C4-2B (cell line): ENCODE measurements around the gene RNU6-8.

Experiments
- H3K27ac ChIP-seq: fragments of 450-650 bp; 2 replicates; pipeline ENCODE4 v1.5.1; 2017
- CTCF ChIP-seq: fragments of 450-650 bp; conservative IDR thresholded peaks from 2 replicates; pipeline ENCODE4 v1.5.1; 2017; ENCODE audit warnings: mild to moderate bottlenecking
- ZFX ChIP-seq: fragments of 450-650 bp; IDR thresholded peaks from 2 replicates; pipeline ENCODE4 v1.6.1; 2017

The RNU6-8 gene

GRCh38 chr14:32244404-32244803, 41.3 kb upstream of the RNU6-8 start:
- no peak overlapping the region for H3K27ac ChIP-seq
- TF ChIP-seq CTCF (no peak; the same call in 1 of the 2 replicates), ZFX (no peak)

GRCh38 chr14:32233260-32233659, 30.2 kb upstream of the RNU6-8 start:
- TF ChIP-seq ZFX (no peak), CTCF (no peak)
- no peak overlapping the region for H3K27ac ChIP-seq

- no peak for TF ChIP-seq CTCF
These were observed 29.4 kb upstream of the RNU6-8 start for GRCh38 chr14:32232481-32232880.

DNA sequence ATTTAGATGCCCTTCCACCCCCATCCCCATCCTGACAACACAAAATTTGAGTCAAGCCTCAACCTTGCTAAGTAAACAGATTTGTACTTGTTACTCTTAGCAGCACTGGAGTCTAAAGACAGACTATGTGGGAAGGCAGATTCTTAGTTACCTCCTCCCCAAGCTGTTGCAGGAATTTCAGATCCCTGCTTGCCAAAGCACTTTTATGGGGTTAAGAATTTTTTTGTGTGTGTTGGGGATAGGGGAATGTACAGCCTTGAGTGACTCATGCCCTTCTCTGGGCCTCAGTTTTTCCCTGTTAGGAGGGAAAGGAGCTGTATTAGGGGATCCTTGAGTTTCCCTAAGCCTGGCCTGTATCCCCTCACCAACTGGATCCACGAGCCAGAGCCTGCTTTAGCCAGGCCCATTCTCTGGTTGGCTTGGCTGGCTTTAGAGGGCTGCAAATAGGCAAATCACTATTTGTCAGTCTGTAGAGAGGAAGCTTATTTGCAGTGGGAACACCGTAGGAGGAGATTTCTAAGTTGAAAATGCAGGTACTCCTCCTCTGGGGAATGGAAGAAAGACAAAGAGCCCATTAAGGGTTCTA, 27.7 kb upstream of the RNU6-8 start:
- peak overlapping the region; percentile 61 for H3K27ac ChIP-seq
- TF ChIP-seq ZFX (no peak), CTCF (no peak)

More at GRCh38 chr14:32232481-32232880, 29.4 kb upstream of the RNU6-8 start:
- H3K27ac ChIP-seq, result no peak overlapping the region; the same call in 1 of the 2 replicates

DNA sequence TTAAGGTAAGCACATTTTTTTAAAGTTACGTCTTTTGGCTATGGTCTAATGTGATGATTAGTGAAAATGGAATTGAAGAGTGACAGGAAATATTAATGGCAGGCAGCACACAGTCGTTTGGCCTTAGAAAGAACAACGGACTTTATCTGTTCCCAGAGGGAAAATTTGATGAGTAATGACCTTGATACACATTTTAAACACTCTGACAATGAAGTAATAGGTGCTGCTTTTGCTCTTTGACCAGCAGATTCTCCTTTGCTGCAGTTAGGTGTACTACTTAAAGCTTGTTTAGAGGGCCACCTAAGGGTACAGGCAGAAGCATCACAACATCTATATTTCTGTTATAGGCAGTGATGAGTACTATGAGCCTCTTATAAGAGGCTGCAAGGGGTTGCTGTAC, 27.1 kb upstream of the RNU6-8 start:
- no peak for TF ChIP-seq CTCF
- no peak for TF ChIP-seq ZFX
- peak overlapping the region; percentile 61; the same call in 1 of the 2 replicates for H3K27ac ChIP-seq

DNA sequence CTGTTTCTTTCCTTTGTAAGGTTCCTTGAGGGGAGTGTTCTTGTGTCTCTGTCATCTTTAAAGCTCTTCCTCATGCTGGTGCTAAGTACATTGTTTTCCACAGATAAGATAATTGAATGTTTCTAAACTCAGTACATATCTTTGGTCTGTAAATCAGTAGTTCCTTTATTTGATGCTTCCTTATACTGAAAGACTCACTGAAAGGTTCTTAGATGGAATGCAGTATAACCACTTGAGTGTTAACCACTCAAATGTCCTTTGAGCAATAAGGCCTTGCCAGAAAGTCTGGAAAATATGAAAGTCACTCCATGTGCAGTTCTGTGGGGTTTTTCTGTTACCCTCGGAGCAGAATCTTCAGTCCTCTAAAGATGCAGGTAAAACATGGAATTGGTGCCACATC, 23.0 kb upstream of the RNU6-8 start:
- TF ChIP-seq ZFX (no peak), CTCF (no peak)
- no peak overlapping the region for H3K27ac ChIP-seq

DNA sequence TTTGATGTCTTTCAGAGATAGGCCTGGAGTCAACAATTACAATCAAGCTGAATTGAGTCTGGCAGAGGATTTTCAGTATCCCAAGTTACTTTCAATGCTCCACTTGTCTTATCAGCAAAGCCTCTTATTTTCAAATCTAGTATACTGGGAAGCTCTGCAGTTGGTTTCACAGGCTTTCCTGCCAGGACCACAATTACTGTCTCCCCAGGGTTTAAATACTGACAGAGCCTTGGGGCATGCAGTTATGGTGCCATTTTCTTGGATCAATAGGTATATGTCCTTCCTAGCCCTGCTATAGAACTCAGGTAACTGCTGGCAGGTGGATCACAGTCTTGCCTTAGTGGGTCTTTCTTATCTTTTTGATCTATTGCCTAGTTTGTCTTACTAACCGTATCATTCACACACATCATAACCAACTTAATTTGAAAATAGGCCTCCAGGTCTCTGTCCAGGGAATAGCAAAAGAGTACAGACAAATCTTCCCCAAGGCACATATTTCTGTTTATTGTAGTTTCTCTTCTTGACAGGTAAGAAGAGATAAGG, 22.4 kb upstream of the RNU6-8 start:
- no peak for TF ChIP-seq ZFX
- TF ChIP-seq CTCF, result no peak
- no peak overlapping the region for H3K27ac ChIP-seq
